ENCODE results near the gene SNX7.

DNA sequence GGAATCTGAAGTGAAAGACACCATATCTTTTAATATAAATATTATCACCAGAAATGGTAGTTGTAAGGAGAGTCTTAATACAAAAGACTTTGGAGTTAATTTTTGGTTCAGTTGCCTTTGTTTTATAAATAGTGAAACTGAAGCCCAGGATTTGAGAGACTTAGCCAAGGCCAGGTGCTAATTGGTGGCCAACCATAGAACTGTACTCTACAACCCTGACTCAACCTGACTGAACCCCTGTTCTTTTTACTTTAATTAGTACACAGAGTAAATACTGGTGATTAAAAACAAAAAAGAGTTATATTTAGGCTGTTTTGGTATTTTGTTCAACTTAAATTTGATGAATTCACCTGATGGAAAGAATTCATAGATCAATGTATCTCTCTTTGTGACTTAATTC lies 76.3 kb downstream of the SNX7 start:
- TF ChIP-seq, protein P1, sequence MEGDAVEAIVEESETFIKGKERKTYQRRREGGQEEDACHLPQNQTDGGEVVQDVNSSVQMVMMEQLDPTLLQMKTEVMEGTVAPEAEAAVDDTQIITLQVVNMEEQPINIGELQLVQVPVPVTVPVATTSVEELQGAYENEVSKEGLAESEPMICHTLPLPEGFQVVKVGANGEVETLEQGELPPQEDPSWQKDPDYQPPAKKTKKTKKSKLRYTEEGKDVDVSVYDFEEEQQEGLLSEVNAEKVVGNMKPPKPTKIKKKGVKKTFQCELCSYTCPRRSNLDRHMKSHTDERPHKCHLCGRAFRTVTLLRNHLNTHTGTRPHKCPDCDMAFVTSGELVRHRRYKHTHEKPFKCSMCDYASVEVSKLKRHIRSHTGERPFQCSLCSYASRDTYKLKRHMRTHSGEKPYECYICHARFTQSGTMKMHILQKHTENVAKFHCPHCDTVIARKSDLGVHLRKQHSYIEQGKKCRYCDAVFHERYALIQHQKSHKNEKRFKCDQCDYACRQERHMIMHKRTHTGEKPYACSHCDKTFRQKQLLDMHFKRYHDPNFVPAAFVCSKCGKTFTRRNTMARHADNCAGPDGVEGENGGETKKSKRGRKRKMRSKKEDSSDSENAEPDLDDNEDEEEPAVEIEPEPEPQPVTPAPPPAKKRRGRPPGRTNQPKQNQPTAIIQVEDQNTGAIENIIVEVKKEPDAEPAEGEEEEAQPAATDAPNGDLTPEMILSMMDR (IDR thresholded peaks at IDR 0.05), result no peak
- no peak for TF ChIP-seq POLR2A (IDR thresholded peaks at IDR 0.05)
